Astrocyte (in vitro differentiated cells and primary cell): ENCODE data around the gene TMSB10.

Experiments
- CTCF ChIP-seq: IDR thresholded peaks from 2 replicates; pipeline ENCODE4 v1.5.1; 2011; ENCODE audit warnings: low read depth, mild to moderate bottlenecking, inconsistent platforms, low read length, moderate library complexity; ENCODE audit not compliant: insufficient read depth
- EZH2 ChIP-seq: IDR thresholded peaks from 2 replicates; pipeline ENCODE4 v1.6.1; 2012; ENCODE audit warnings: mild to moderate bottlenecking, low read length, inconsistent platforms; ENCODE audit not compliant: insufficient read depth

DNA sequence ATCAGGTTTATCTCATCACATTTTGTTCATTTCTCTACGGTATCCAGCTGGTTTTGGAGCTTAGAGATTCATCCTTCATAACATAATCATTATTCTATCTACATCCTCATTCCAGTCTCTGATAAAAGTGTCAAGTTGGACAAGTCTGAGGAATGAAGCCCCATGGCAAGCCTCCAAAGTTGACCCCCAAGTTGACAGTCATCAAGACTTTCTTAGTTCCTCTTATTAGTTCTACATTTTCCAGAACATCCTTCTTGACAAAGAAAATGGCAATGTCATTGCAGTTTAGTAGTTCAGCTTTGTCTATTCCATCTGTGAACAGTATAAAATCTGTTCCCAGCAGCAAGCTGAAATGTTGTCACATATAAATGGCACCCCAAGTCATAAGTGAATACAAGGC is 4.5 kb upstream of the TMSB10 start:
- TF ChIP-seq CTCF (no peak), EZH2 (no peak)
